ENCODE measurements around the gene SLC35B2. TPM values are rescaled to one million over a fixed set of nuclear protein-coding genes. Genes with fewer than 3 reads are reported as not detected.

The SLC35B2 gene
- total RNA-seq, 1 donor from 2014 or later, result 77.0 TPM

DNA sequence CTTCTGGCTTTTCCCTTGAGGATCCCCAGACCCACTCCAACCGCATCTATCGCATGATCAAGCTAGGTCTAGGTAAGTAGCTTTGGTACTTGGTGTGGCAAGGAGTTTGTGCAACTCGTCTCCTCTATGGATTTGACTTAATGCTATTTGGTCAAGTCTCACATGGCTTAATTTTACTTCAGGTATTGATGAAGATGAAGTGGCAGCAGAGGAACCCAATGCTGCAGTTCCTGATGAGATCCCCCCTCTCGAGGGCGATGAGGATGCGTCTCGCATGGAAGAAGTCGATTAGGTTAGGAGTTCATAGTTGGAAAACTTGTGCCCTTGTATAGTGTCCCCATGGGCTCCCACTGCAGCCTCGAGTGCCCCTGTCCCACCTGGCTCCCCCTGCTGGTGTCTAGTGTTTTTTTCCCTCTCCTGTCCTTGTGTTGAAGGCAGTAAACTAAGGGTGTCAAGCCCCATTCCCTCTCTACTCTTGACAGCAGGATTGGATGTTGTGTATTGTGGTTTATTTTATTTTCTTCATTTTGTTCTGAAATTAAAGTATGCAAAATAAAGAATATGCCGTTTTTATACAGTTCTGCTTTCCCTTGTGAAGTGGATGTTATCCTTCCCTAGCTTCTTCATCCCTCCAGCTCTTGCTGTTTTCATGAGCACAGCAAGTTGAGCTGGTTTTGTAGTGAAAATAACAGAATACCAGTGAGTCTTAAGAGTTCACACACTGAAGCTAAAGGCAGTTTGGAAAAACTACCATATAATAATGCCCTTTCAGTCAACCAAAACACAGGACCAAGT, 3.8 kb downstream of the SLC35B2 start:
- Mint-ChIP-seq H3K9me3 (ENCODE audit: unreplicated experiment) (no peaks in the 10 kb centered on the region), H3K4me3 (ENCODE audit: unreplicated experiment) (no peak overlapping the region), H3K27ac (ENCODE audit: unreplicated experiment) (peak overlapping the region; percentile 47), H3K4me1 (ENCODE audit: unreplicated experiment) (peaks cover 67% of the 10 kb centered on the region), H3K27me3 (ENCODE audit: unreplicated experiment) (no peaks in the 10 kb centered on the region), H3K36me3 (ENCODE audit: unreplicated experiment) (peaks cover 62% of the 10 kb centered on the region)
- DNase-seq (ENCODE audit: extremely low spot score, unreplicated experiment), result no peak
- TF ChIP-seq, protein P1, sequence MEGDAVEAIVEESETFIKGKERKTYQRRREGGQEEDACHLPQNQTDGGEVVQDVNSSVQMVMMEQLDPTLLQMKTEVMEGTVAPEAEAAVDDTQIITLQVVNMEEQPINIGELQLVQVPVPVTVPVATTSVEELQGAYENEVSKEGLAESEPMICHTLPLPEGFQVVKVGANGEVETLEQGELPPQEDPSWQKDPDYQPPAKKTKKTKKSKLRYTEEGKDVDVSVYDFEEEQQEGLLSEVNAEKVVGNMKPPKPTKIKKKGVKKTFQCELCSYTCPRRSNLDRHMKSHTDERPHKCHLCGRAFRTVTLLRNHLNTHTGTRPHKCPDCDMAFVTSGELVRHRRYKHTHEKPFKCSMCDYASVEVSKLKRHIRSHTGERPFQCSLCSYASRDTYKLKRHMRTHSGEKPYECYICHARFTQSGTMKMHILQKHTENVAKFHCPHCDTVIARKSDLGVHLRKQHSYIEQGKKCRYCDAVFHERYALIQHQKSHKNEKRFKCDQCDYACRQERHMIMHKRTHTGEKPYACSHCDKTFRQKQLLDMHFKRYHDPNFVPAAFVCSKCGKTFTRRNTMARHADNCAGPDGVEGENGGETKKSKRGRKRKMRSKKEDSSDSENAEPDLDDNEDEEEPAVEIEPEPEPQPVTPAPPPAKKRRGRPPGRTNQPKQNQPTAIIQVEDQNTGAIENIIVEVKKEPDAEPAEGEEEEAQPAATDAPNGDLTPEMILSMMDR (IDR thresholded peaks at IDR 0.05), result peak; percentile 59

DNA sequence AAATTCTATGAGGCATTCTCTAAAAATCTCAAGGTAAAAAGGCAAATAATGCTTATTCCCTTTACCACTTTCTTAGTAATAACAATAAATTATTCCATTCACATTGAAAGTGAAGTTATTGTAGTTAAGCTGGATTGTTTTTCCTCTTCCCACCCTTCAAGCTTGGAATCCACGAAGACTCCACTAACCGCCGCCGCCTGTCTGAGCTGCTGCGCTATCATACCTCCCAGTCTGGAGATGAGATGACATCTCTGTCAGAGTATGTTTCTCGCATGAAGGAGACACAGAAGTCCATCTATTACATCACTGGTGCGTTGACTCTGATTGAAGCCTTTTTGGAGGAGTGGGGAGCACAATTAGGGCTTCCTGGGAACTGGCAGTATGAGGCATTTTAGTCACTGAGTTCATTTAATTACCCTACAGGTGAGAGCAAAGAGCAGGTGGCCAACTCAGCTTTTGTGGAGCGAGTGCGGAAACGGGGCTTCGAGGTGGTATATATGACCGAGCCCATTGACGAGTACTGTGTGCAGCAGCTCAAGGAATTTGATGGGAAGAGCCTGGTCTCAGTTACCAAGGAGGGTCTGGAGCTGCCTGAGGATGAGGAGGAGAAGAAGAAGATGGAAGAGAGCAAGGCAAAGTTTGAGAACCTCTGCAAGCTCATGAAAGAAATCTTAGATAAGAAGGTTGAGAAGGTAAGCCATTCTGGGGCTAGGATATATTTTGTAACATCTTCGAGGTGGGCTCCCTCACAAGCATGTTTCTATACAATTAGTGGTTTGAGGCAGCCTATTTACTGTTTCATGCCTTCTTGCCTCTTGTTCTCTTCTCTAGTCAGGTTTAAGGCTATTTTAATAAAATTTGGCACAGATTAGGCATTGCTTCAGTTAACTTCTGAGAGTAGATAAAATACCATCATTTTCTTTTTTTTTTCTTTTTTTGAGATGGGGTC, 5.5 kb downstream of the SLC35B2 start:
- Mint-ChIP-seq H3K9me3 (ENCODE audit: unreplicated experiment) (no peaks in the 10 kb centered on the region), H3K27ac (ENCODE audit: unreplicated experiment) (no peak overlapping the region), H3K4me3 (ENCODE audit: unreplicated experiment) (no peak overlapping the region), H3K36me3 (ENCODE audit: unreplicated experiment) (peaks cover 62% of the 10 kb centered on the region), H3K4me1 (ENCODE audit: unreplicated experiment) (peaks cover 61% of the 10 kb centered on the region), H3K27me3 (ENCODE audit: unreplicated experiment) (no peaks in the 10 kb centered on the region)
- DNase-seq (ENCODE audit: extremely low spot score, unreplicated experiment), result no peak
- TF ChIP-seq, protein P1 (IDR thresholded peaks at IDR 0.05), result no peak

DNA sequence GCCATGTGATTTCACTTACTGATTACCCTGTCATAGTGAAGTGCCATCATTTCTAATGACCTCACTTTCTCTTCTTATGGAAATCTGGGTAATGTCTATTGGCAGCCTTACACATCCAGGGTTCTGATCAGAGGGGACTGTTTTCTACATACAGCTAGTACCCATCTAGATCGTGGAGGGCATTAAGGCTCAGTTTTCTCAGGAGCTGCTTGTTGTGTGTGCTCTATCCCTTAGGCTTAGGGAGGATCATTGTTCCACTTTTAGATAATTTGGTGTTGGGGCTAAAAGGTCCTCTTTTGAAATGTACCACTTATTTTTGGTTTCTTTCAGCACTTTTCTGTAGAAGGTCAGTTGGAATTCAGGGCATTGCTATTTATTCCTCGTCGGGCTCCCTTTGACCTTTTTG, 6.6 kb downstream of the SLC35B2 start:
- Mint-ChIP-seq H3K27me3 (ENCODE audit: unreplicated experiment) (no peaks in the 10 kb centered on the region), H3K27ac (ENCODE audit: unreplicated experiment) (no peak overlapping the region), H3K4me1 (ENCODE audit: unreplicated experiment) (peaks cover 53% of the 10 kb centered on the region), H3K4me3 (ENCODE audit: unreplicated experiment) (no peak overlapping the region), H3K9me3 (ENCODE audit: unreplicated experiment) (no peaks in the 10 kb centered on the region), H3K36me3 (ENCODE audit: unreplicated experiment) (peaks cover 62% of the 10 kb centered on the region)
- TF ChIP-seq, protein P1 (IDR thresholded peaks at IDR 0.05), result no peak
- no peak for DNase-seq (ENCODE audit: extremely low spot score, unreplicated experiment)

DNA sequence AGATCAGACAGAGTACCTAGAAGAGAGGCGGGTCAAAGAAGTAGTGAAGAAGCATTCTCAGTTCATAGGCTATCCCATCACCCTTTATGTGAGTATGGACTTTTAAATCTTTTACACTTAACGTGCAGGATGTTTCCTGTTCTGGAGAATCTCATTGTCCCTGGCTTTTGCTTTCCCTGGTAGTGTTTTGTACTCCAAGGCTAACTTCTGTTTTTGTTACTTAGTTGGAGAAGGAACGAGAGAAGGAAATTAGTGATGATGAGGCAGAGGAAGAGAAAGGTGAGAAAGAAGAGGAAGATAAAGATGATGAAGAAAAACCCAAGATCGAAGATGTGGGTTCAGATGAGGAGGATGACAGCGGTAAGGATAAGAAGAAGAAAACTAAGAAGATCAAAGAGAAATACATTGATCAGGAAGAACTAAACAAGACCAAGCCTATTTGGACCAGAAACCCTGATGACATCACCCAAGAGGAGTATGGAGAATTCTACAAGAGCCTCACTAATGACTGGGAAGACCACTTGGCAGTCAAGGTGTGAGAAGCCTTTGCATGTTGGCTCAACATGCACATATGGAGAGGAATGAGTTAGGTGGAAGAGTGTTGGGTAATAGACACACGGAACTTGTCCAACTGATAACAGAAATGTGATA, 7.1 kb downstream of the SLC35B2 start:
- no peak overlapping the region for H3K4me3 Mint-ChIP-seq (ENCODE audit: unreplicated experiment)
- H3K36me3 Mint-ChIP-seq (ENCODE audit: unreplicated experiment), result peaks cover 61% of the 10 kb centered on the region
- no peaks in the 10 kb centered on the region for H3K9me3 Mint-ChIP-seq (ENCODE audit: unreplicated experiment)
- H3K4me1 Mint-ChIP-seq (ENCODE audit: unreplicated experiment), result peaks cover 53% of the 10 kb centered on the region
- no peaks in the 10 kb centered on the region for H3K27me3 Mint-ChIP-seq (ENCODE audit: unreplicated experiment)
- no peak overlapping the region for H3K27ac Mint-ChIP-seq (ENCODE audit: unreplicated experiment)
- TF ChIP-seq, protein P1 (IDR thresholded peaks at IDR 0.05), result no peak
- no peak for DNase-seq (ENCODE audit: extremely low spot score, unreplicated experiment)

Measured in osteocyte (in vitro differentiated cells).